DMS53 treated with DMSO at 0.1 percent for 48 hours (cell line): ENCODE results near the gene MCRIP2.

ENCODE experiments used
- DNase-seq: peaks from one replicate; lab custom pipeline; 2025; ENCODE audit not compliant: unreplicated experiment; lab: John Stamatoyannopoulos, UW

The MCRIP2 gene

DNA sequence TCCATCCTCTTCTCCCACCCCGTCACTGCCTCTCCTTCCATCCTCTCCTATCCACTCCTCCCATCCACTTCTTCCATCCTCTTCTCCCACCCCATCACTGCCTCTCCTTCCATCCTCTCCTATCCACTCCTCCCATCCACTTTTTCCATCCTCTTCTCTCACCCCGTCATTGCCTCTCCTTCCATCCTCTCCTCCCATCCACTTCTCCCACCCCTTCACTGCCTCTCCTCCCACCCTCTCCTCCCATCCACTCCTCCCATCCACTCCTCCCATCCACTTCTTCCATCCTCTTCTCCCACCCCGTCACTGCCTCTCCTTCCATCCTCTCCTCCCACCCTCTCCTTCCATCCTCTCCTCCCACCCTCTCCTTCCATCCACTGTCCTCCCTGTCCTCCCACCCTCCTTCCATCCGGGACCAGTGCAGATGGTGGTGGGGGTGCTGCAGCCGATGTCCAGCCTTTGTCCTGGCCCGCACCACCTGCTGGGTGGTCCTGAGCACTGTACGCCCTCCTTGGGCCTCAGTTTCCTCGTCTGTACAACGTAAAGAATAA is 9.7 kb upstream of the MCRIP2 start:
- no peak for DNase-seq

DNA sequence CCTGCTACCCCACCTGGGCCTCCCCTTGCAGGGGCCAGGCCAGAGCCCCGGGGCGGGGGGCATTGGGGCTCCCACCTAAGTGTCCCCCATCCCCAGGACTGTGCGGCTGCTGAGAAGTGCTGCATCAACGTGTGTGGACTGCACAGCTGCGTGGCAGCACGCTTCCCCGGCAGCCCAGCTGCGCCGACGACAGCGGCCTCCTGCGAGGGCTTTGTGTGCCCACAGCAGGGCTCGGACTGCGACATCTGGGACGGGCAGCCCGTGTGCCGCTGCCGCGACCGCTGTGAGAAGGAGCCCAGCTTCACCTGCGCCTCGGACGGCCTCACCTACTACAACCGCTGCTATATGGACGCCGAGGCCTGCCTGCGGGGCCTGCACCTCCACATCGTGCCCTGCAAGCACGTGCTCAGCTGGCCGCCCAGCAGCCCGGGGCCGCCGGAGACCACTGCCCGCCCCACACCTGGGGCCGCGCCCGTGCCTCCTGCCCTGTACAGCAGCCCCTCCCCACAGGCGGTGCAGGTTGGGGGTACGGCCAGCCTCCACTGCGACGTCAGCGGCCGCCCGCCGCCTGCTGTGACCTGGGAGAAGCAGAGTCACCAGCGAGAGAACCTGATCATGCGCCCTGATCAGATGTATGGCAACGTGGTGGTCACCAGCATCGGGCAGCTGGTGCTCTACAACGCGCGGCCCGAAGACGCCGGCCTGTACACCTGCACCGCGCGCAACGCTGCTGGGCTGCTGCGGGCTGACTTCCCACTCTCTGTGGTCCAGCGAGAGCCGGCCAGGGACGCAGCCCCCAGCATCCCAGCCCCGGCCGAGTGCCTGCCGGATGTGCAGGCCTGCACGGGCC is 8.9 kb upstream of the MCRIP2 start:
- DNase-seq = no peak

- no peak for DNase-seq
Observed at GRCh38 chr16:633336-634050, 8.1 kb upstream of the MCRIP2 start.

DNA sequence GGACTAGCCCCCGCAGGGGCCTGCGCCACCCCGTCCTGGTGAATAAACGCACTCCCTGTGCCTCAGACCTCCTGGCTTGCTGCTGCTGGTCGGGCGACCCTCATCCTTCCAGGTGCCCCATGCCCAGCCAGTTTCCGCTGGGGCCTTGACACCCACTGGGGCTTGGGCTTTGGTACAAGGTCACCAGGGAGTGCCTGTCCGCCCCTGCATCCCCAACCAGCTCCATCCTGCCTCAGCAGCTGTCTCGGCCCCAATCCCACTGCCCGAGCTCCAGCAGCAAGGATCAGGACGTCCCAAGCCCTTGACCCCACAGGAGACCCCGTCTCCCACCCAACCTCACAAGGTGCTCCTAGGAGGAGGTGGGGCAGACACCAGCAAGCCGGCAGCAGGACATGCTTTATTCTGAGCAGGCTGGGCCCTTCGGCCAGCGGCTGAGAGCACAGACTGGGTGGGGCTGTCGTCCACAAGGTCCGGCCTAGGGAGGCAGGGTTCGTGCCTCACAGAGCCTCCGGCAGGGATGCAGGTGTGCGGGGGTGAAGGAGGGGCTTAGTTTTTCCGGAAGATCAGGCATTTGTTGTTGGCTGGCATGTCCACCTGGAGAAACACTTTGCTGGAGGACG is 7.5 kb upstream of the MCRIP2 start:
- no peak for DNase-seq

- DNase-seq = no peak
Observed at GRCh38 chr16:634996-635395, 6.6 kb upstream of the MCRIP2 start.

GRCh38 chr16:635573-636205 is 5.9 kb upstream of the MCRIP2 start:
- no peak for DNase-seq

- DNase-seq = peak; percentile 78
Observed at GRCh38 chr16:636206-637080, 5.2 kb upstream of the MCRIP2 start, which contains the start of gene METTL26. TSS of gene METTL26 (minus strand) at chr16:636305. CDS start at chr16:636290, 15 bp downstream.

GRCh38 chr16:637081-638018 is 4.3 kb upstream of the MCRIP2 start:
- no peak for DNase-seq

- no peak for DNase-seq
Observed at GRCh38 chr16:638034-638543, 3.5 kb upstream of the MCRIP2 start.

DNA sequence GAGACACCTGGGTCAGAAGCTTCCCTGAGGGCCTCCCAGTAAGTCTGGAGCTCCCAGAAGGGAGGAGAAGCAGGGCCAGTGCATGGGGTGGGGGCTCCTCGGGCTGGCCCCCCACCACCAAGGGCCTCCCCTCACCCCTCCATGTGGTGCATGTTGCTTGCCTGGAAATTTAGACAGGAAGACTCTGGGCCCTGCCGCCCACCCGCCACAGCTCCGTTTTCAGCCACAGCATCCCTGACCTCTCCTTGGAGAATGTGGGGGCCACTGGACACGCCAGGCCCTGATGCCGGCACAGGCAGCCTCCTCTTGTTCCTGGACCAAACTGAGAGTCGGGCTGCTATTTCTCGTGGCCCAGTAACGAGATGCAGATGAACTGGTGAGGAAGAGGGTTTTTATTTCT is 2.8 kb upstream of the MCRIP2 start:
- no peak for DNase-seq

GRCh38 chr16:640614-641013 is 1.0 kb upstream of the MCRIP2 start:
- DNase-seq = no peak

GRCh38 chr16:642189-643049 is 791 bp downstream of the MCRIP2 start:
- DNase-seq = peak; percentile 40

DNA sequence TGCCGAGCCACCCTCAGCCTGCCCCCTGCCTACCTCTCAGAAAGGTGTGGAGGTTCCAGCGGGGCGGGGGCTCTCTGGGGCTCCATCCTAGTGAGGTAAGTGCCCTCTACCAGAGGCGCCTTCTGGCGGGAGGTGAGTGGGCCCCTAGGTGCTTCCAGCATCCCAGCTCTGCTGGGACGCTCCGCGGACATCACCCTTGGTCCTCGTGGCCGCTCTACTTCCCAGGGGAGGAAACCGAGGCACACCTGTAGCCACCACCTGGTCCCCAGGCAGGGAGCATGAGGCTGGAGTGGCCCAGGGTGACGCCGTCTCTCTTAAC is 1.4 kb downstream of the MCRIP2 start:
- DNase-seq = no peak

GRCh38 chr16:644556-644955 is 2.9 kb downstream of the MCRIP2 start:
- DNase-seq = no peak

- DNase-seq = no peak
Observed at GRCh38 chr16:645852-646678, 4.4 kb downstream of the MCRIP2 start.

GRCh38 chr16:646679-647172 is 5.1 kb downstream of the MCRIP2 start:
- no peak for DNase-seq
